MM.1S (cell line): ENCODE data around the gene CTSD.

Experiments
- DNase-seq: peaks from one replicate; pipeline ENCODE4 v3.0.0-alpha.2; 2015
- H2AFZ ChIP-seq: fragments of 300-600 bp; sonication (generic); 2 replicates; pipeline ENCODE4 v1.6.0; 2016; ENCODE audit warnings: antibody characterized with exemption, low read length
- H3F3A ChIP-seq: fragments of 300-600 bp; sonication (generic); 2 replicates; pipeline ENCODE4 v1.6.1; 2016; ENCODE audit warnings: mild to moderate bottlenecking, antibody characterized with exemption, low read length, moderate library complexity, mixed read lengths; ENCODE audit not compliant: insufficient read depth
- H3K27ac ChIP-seq: fragments of 300-600 bp; sonication (generic); 2 replicates; pipeline ENCODE4 v1.5.1; 2016; ENCODE audit warnings: mild to moderate bottlenecking, low read length
- H3K27me3 ChIP-seq: fragments of 300-600 bp; sonication (generic); replicated peaks from 2 replicates; pipeline ENCODE4 v1.6.0; 2016; ENCODE audit warnings: low read length; ENCODE audit not compliant: insufficient read depth
- H3K36me3 ChIP-seq: fragments of 300-600 bp; sonication (generic); replicated peaks from 2 replicates; pipeline ENCODE4 v1.6.1; 2016; ENCODE audit warnings: mild to moderate bottlenecking, low read length, mixed read lengths; ENCODE audit not compliant: insufficient read depth
- H3K4me1 ChIP-seq: fragments of 300-600 bp; sonication (generic); 2 replicates; pipeline ENCODE4 v1.6.1; 2016; ENCODE audit warnings: low read length, mixed read lengths
- H3K4me2 ChIP-seq: fragments of 300-600 bp; sonication (generic); 2 replicates; pipeline ENCODE4 v1.6.0; 2016; ENCODE audit warnings: low read depth, low read length
- H3K4me3 ChIP-seq: fragments of 300-600 bp; sonication (generic); 2 replicates; pipeline ENCODE4 v1.5.1; 2016; ENCODE audit warnings: low read length, mixed read lengths
- H3K79me2 ChIP-seq: fragments of 300-600 bp; sonication (generic); 2 replicates; pipeline ENCODE4 v1.6.1; 2016; ENCODE audit warnings: mixed run types, low read length, mixed read lengths
- H3K9ac ChIP-seq: fragments of 300-600 bp; sonication (generic); 2 replicates; pipeline ENCODE4 v1.6.1; 2016; ENCODE audit warnings: low read length, mixed read lengths
- H3K9me2 ChIP-seq: fragments of 300-600 bp; sonication (generic); replicated peaks from 2 replicates; pipeline ENCODE4 v1.6.1; 2016; ENCODE audit warnings: mild to moderate bottlenecking, low read length, mixed read lengths; ENCODE audit not compliant: insufficient read depth
- H3K9me3 ChIP-seq: fragments of 300-600 bp; sonication (generic); replicated peaks from 2 replicates; pipeline ENCODE4 v1.6.1; 2016; ENCODE audit warnings: mild to moderate bottlenecking, low read length, mixed read lengths; ENCODE audit not compliant: insufficient read depth
- H4K20me1 ChIP-seq: fragments of 300-600 bp; sonication (generic); 2 replicates; pipeline ENCODE4 v1.6.1; 2016; ENCODE audit warnings: mild to moderate bottlenecking, low read length, moderate library complexity, mixed read lengths; ENCODE audit not compliant: insufficient read depth
- EZH2 ChIP-seq: fragments of 300-600 bp; sonication (generic); optimal IDR thresholded peaks from 2 replicates; pipeline ENCODE3; 2017; ENCODE audit warnings: low read depth, mild to moderate bottlenecking, antibody characterized with exemption, low read length, mixed read lengths
- EZH2phosphoT487 ChIP-seq: fragments of 300-600 bp; sonication (generic); IDR thresholded peaks from 2 replicates; pipeline ENCODE4 v1.6.1; 2018; ENCODE audit warnings: antibody characterized with exemption, low read length
- TF ChIP-seq, protein P1 (sequence below): fragments of 300-600 bp; sonication (generic); IDR thresholded peaks from 2 replicates; pipeline ENCODE4 v1.5.1; 2016; ENCODE audit warnings: antibody characterized with exemption, low read length, mixed read lengths

CTSD gene

DNA sequence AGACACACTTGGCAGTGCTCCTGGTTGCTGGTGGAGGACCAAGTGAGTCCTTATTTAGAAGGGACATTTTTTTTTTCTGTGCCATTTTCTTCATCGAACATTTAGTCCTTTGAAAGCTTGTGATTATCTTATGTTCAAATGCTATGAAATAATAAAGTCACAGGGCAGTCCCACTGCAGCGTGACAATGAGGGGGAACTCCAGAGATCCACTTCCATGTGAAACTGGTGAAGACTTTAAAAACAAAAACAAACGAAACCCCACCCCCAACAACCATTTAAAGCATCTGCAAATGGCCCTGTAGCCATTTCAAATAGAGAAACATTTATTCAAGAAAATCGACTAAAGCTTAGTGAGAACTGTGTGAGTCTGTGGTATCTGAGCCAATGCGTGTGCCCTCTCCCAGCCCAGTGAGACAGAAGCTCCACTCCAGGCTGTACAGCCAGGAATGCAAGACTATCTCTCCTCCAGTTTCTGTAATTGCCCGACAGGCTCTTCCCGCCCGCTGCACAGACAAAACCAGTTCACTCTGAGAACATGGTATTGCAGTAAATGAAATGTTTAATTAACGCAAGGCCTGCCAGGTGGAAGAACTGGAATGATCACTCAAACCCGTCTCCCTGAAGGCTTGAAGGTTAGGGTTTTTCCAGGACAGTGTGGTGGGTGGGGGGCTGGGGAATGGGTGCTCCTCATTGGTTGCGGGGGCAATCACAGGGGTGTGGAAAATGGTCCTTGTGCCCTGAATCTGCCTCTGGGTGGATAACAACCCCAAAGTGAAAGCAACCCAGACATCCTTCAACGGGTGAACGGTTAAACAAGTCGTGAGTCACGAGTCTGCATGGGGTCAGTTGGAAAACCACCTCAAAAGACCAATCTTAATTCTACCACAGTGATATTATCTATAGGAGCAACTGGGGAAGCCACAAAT, 58.3 kb downstream of the CTSD start:
- no peaks in the 10 kb centered on the region for H4K20me1 ChIP-seq
- no peaks in the 10 kb centered on the region for H3K9me3 ChIP-seq
- TF ChIP-seq, protein P1, sequence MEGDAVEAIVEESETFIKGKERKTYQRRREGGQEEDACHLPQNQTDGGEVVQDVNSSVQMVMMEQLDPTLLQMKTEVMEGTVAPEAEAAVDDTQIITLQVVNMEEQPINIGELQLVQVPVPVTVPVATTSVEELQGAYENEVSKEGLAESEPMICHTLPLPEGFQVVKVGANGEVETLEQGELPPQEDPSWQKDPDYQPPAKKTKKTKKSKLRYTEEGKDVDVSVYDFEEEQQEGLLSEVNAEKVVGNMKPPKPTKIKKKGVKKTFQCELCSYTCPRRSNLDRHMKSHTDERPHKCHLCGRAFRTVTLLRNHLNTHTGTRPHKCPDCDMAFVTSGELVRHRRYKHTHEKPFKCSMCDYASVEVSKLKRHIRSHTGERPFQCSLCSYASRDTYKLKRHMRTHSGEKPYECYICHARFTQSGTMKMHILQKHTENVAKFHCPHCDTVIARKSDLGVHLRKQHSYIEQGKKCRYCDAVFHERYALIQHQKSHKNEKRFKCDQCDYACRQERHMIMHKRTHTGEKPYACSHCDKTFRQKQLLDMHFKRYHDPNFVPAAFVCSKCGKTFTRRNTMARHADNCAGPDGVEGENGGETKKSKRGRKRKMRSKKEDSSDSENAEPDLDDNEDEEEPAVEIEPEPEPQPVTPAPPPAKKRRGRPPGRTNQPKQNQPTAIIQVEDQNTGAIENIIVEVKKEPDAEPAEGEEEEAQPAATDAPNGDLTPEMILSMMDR = no peak
- no peak for TF ChIP-seq EZH2
- no peak for TF ChIP-seq EZH2phosphoT487
- H3K27ac ChIP-seq = no peak overlapping the region
- no peaks in the 10 kb centered on the region for H3F3A ChIP-seq
- H3K4me3 ChIP-seq = peak overlapping the region; percentile 5; the same call in 1 of the 2 replicates
- H3K27me3 ChIP-seq = peaks cover 93% of the 10 kb centered on the region
- peak overlapping the region; percentile 36 for H3K4me2 ChIP-seq
- no peak for DNase-seq
- no peaks in the 10 kb centered on the region for H3K36me3 ChIP-seq
- no peak overlapping the region for H2AFZ ChIP-seq
- H3K9me2 ChIP-seq = no peaks in the 10 kb centered on the region
- H3K9ac ChIP-seq = no peak overlapping the region
- no peaks in the 10 kb centered on the region for H3K79me2 ChIP-seq
- H3K4me1 ChIP-seq = no peaks in the 10 kb centered on the region

DNA sequence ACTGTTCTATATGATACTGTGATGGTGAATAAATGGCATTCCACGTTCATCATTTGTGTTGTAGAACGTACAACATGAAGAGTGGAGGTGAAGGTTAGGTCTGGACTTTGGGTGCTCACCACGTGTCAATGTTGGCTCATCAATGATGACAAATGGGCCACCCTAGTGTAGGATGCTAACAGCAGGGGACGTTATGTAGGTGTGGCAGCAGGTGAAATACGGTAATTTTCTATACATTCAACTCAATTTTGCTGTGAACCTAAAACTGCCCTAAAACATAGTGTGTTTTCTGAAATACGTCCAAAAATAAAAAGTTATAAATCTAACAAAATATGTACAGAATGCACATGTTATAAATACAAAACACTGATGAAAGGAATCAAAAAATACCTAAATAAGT, 60.6 kb downstream of the CTSD start:
- H3K4me3 ChIP-seq = no peak overlapping the region
- peaks cover 92% of the 10 kb centered on the region for H3K27me3 ChIP-seq
- no peaks in the 10 kb centered on the region for H3K4me1 ChIP-seq
- H3K9me2 ChIP-seq = no peaks in the 10 kb centered on the region
- H3K9ac ChIP-seq = no peak overlapping the region
- H3K79me2 ChIP-seq = no peaks in the 10 kb centered on the region
- H4K20me1 ChIP-seq = no peaks in the 10 kb centered on the region
- H3K4me2 ChIP-seq = no peak overlapping the region
- no peak overlapping the region for H3K27ac ChIP-seq
- no peaks in the 10 kb centered on the region for H3F3A ChIP-seq
- H2AFZ ChIP-seq = no peak overlapping the region
- no peaks in the 10 kb centered on the region for H3K36me3 ChIP-seq
- TF ChIP-seq, protein P1 = no peak
- TF ChIP-seq EZH2 (no peak), EZH2phosphoT487 (no peak)
- no peak for DNase-seq
- no peaks in the 10 kb centered on the region for H3K9me3 ChIP-seq
